ENCODE measurements around the gene NDRG2. TPM values are rescaled to one million over a fixed set of nuclear protein-coding genes. Genes with fewer than 3 reads are reported as not detected.

NDRG2 gene
- total RNA-seq, 1 experiment from 2014 or later: 18.9 TPM

DNA sequence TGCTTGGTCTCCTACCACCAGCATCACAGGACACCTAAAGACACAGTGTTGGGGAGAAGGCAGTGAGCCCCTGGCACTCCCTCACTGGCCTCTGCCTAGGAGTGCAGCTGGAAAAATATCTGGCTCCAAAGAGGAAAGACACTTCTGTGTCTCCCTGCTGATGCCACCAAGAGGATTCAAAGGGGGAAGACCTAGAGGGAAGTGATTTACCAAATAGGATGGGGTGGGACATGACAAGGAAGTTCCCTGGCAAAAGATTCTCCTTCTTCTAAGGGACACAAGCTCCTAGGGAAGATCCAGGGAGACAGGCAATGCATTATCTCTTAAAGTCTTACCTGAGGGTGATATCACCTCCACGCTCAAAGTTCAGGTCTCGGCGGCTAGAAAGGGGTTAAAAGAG is 6.1 kb downstream of the NDRG2 start:
- DNase-seq (ENCODE audit: low read depth, low spot score) (no peak), ATAC-seq (no peak)
- Histone ChIP-seq H3K36me3 (ENCODE audit: control insufficient read depth in 1 of 2, insufficient read depth in 2 of 2, low read length in 2 of 2) (no peaks in the 10 kb centered on the region; a peak in 1 of 4 replicates), H2AFZ (ENCODE audit: low read depth, low read length, poor library complexity, severe bottlenecking) (no peak overlapping the region), H4K20me1 (ENCODE audit: insufficient read depth) (no peaks in the 10 kb centered on the region), H3K4me2 (ENCODE audit: low read length) (no peak overlapping the region), H3K9me3 (ENCODE audit: control insufficient read depth in 1 of 2, insufficient read depth in 1 of 2, low read depth in 1 of 2, low read length in 2 of 2) (no peaks in the 10 kb centered on the region), H3K4me3 (replicated peaks in 1 of 2; ENCODE audit: low read depth in 1 of 2, low read length in 2 of 2) (no peak overlapping the region), H3K9ac (ENCODE audit: low read length) (no peak overlapping the region), H3K27me3 (ENCODE audit: insufficient read depth, low read length) (no peaks in the 10 kb centered on the region), H3K79me2 (ENCODE audit: insufficient read depth, low read length) (no peaks in the 10 kb centered on the region), H3K4me1 (ENCODE audit: control insufficient read depth in 1 of 2, insufficient read depth in 2 of 2, low read length in 2 of 2) (peaks cover under 1 to 7% of the 10 kb centered on the region in 2 experiments; a peak in 2 of 4 replicates), H3K27ac (ENCODE audit: low read depth, low read length) (no peak overlapping the region), H3K9me2 (ENCODE audit: insufficient read depth) (no peaks in the 10 kb centered on the region)
- ChIA-PET CTCF (no interaction called here), RAD21 (ENCODE audit: low non-redundant PET in 1 of 2, low total read pairs in 2 of 2, uncharacterized antibody in 2 of 2, unreplicated experiment in 2 of 2) (no interaction called here), POLR2A (no interaction called here)
- intact Hi-C loops (cut with micrococcal nuclease): loop anchor here (10.0 kb wide), 1 partner anchor 536 kb away; no protein-coding TSS in a partner anchor
- BruUV-seq (replicated peaks): no TSS peak
- TF ChIP-seq, protein P1, sequence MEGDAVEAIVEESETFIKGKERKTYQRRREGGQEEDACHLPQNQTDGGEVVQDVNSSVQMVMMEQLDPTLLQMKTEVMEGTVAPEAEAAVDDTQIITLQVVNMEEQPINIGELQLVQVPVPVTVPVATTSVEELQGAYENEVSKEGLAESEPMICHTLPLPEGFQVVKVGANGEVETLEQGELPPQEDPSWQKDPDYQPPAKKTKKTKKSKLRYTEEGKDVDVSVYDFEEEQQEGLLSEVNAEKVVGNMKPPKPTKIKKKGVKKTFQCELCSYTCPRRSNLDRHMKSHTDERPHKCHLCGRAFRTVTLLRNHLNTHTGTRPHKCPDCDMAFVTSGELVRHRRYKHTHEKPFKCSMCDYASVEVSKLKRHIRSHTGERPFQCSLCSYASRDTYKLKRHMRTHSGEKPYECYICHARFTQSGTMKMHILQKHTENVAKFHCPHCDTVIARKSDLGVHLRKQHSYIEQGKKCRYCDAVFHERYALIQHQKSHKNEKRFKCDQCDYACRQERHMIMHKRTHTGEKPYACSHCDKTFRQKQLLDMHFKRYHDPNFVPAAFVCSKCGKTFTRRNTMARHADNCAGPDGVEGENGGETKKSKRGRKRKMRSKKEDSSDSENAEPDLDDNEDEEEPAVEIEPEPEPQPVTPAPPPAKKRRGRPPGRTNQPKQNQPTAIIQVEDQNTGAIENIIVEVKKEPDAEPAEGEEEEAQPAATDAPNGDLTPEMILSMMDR (IDR thresholded peaks at IDR 0.05 in 2 of 3, conservative IDR thresholded peaks at IDR 0.05 in 1 of 3; ENCODE audit: borderline replicate concordance in 1 of 3, insufficient read depth in 1 of 3, low read depth in 2 of 3, low read length in 2 of 3): no peak
- TF ChIP-seq POLR2A (IDR thresholded peaks at IDR 0.05; ENCODE audit: borderline replicate concordance, extremely low read depth, insufficient read depth, insufficient read length): no peak
- TF ChIP-seq SP1 (IDR thresholded peaks at IDR 0.05; ENCODE audit: low read depth): no peak
- TF ChIP-seq CEBPB (IDR thresholded peaks at IDR 0.05; ENCODE audit: low read depth): no peak
- no peak for TF ChIP-seq EGR1 (IDR thresholded peaks at IDR 0.05; ENCODE audit: low read depth)
- TF ChIP-seq YY1 (IDR thresholded peaks at IDR 0.05; ENCODE audit: extremely low read depth, insufficient replicate concordance, low read depth, low read length): no peak
- TF ChIP-seq EZH2 (IDR thresholded peaks at IDR 0.05): no peak
- TF ChIP-seq, protein P2, sequence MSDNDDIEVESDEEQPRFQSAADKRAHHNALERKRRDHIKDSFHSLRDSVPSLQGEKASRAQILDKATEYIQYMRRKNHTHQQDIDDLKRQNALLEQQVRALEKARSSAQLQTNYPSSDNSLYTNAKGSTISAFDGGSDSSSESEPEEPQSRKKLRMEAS (IDR thresholded peaks at IDR 0.05): no peak
- TF ChIP-seq SRF (IDR thresholded peaks at IDR 0.05; ENCODE audit: low read depth): no peak

All from HCT116 (cell line).